ENCODE measurements around the gene BEST1.

DNA sequence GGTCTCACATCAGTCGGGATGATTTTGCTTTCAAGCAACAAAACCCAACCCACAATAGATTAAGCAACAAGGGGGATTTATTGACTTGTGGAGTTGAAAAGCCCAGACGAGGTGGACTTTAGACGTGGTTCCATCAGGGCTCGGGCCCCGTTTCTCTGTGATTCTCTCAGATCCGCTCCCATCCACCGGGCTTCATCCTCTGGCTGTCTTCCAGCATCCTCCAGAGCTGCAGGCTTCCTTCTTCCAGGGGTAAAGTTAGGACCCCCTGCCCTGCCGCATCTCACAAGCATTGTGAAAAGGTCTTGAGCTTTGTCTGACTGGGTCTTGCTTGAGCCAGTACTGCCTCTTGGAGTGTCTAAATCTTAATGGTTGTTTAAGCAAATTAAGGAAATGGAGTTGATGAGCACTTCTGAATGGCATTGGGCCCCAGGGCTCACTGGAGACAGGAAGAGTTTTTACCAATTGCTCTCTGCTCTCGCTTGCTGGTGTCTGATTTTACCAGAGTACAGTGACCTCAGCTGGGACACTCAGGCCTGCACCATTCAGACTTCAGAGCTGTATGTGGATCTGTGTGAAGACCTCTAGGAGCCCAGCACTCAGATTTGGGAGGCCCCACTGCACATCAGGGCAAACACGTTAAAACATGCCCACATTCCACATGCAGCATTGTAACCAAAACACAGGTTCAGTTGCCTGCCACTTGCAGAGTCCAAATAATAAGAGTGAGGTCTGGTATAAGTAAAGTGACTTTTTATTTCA, 30.8 kb downstream of the BEST1 start:
- TF ChIP-seq, protein P1, sequence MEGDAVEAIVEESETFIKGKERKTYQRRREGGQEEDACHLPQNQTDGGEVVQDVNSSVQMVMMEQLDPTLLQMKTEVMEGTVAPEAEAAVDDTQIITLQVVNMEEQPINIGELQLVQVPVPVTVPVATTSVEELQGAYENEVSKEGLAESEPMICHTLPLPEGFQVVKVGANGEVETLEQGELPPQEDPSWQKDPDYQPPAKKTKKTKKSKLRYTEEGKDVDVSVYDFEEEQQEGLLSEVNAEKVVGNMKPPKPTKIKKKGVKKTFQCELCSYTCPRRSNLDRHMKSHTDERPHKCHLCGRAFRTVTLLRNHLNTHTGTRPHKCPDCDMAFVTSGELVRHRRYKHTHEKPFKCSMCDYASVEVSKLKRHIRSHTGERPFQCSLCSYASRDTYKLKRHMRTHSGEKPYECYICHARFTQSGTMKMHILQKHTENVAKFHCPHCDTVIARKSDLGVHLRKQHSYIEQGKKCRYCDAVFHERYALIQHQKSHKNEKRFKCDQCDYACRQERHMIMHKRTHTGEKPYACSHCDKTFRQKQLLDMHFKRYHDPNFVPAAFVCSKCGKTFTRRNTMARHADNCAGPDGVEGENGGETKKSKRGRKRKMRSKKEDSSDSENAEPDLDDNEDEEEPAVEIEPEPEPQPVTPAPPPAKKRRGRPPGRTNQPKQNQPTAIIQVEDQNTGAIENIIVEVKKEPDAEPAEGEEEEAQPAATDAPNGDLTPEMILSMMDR (conservative IDR thresholded peaks at IDR 0.05; ENCODE audit: low read length) = no peak
- TF ChIP-seq EZH2phosphoT487 (IDR thresholded peaks at IDR 0.05; ENCODE audit: borderline replicate concordance, low read depth, low read length) = no peak

Data from OCI-LY7 (cell line).